GM18868 (cell line): Measurements from ENCODE around the gene DLG1.
"Not testable (repeated sequence)": the region's sequence is repeated elsewhere in the genome, so short reads cannot be mapped to it uniquely, and the experiment has no call there.

Source experiments
- ATAC-seq: cut with Tn5 transposase; IDR thresholded peaks from one replicate; pipeline ENCODE4 v1.9.1; 2021; ENCODE audit warnings: mild to moderate bottlenecking, moderate library complexity; ENCODE audit not compliant: unreplicated experiment

DLG1 gene

GRCh38 chr3:197292083-197292646 is 6.2 kb downstream of the DLG1 start:
- ATAC-seq: no peak

DNA sequence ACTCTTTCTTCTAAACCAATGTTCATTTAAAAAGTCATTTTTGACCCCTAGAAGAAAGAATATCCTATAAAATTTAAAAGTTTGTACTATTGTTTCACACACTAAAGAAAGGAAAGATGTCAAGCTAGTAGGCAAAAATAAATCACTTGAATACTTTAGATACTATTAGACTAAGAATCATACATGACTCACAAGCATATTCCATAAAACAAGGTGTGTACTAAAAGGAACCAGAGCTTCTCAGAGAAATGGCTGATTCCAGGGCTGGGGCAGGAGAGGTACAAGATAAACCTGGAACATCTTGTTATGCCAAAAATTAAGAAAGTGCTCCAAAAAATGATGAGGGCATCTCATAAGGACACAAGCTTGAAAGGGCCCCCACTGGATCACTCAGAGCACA is 8.7 kb downstream of the DLG1 start:
- no peak for ATAC-seq

GRCh38 chr3:197286678-197287077 is 11.7 kb downstream of the DLG1 start:
- no peak for ATAC-seq

- no peak for ATAC-seq
These were observed 12.9 kb downstream of the DLG1 start for GRCh38 chr3:197285557-197285956.

DNA sequence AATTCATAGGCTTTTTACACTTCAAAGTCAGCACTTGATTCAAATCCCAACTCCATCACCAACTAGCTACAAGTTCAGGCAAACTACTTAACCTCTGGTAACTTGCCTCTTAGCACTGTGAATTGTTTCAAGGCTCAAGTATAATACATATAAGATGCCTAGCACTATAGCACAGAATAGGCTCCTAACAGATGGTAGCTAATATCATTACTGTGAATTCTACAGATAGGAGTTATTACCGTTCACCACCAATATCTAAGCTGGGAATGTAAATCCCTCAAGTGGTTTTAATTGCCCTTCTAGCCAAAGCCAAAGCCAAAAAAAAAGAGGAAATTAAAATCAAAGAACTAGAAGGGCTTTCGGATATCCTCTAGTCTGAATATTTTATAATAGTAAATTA is 15.4 kb downstream of the DLG1 start:
- no peak for ATAC-seq

GRCh38 chr3:197281849-197282248 is 16.6 kb downstream of the DLG1 start:
- ATAC-seq: no peak

DNA sequence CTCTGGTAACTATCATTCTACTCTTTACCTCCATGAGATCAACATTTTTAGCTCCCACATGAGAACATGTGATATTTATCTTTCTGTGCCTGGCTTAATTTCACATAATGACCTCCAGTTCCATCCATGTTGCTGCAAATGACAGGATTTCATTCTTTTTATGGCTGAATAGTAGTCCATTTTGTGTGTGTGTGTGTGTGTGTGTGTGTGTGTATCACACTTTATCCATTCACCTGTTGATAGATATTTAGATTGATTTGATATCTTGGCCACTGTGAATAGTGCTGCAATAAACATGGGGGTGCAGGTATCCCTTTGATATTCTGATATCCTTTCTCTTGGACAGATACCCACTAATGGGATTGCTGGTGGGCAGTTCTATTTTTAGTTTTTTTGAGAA is 18.3 kb downstream of the DLG1 start:
- no peak for ATAC-seq

DNA sequence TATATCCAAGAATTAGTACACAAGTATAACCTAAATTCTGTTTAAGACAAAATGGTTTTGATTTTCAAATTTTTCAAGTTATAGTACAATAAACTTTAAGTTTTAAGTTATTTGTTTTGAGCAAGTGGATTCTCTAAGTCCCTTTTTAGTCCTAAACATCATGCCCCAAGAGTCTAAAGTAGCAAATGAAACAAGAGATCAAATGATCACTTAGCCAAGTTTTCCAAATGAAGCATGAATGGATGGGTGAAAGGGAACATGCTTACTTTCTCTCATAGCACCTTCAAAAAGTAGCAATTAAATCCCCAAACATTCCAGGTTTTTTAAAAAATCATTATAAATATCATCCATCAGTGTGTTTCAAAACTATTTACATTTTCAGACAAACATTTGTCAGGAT is 19.5 kb downstream of the DLG1 start:
- no peak for ATAC-seq

DNA sequence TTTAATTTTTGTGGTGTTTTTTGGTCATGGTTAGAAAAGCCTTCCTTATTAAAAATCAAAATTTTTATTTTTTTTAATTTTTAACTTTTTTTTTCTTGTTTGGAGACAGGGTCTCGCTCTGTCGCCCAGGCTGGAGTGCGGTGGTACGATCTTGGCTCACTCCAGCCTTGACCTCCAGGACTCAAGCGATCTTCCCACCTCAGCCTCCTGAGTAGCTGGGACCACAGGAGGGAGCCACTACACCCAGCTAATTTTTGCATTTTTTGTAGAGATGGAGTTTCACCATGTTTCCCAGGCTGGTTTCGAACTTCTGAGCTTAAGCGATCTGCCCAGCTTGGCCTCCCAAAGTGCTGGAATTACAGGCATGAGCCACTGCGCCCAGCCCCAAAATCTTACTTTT is 21.6 kb downstream of the DLG1 start:
- not testable (repeated sequence) for ATAC-seq

DNA sequence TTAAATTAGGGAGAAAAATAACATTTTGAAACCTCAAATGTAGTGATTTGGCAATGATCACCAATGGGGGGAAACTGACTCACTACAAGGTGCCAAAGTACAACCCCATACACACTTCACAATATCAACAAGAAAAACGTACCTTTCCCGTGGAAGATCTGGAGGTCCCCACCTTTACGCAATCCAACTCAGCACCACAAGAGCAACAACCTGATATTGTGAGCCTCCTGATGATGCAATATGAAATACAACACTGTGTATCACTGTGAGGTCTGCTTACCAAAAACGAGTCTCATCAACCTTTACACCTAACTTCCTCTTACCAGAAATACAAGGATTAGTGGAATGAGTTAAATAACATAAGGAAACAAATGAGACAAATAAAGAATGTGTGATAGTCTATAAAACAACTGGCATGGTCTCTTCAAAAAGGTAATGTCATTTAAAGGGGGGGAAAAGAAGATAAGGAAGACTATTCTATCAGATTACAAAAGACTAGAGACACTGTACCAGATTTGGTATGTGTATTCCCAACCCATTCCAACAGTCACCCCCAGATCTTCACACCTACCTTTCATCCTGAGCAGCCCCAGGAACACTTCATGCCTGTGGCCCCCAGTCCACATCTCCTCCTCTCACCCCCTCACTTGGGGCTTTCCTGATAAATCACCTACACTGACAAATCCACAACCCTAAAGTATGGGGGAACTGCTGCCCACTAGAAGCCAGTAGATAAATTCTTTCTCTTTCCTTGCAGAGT is 27.7 kb downstream of the DLG1 start:
- no peak for ATAC-seq

DNA sequence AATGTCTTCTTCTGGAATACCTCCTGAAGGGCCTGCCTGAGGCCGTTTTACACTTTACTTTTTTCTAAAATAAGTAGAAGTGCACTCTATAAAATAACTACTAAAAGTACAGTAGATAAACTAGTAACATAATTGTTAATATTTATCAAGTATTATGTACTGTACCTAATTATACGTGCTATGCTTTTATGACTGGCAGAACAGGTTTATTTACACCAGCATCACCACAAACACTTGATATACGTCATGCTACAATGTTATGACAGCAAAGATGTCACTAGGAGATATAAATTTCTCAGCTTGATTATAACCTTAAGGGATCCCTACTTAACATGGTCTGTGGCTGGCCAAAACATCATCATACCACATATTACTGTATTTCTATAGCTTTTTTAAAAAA is 29.4 kb downstream of the DLG1 start:
- ATAC-seq: no peak

GRCh38 chr3:197268294-197268693 is 30.1 kb downstream of the DLG1 start:
- no peak for ATAC-seq

DNA sequence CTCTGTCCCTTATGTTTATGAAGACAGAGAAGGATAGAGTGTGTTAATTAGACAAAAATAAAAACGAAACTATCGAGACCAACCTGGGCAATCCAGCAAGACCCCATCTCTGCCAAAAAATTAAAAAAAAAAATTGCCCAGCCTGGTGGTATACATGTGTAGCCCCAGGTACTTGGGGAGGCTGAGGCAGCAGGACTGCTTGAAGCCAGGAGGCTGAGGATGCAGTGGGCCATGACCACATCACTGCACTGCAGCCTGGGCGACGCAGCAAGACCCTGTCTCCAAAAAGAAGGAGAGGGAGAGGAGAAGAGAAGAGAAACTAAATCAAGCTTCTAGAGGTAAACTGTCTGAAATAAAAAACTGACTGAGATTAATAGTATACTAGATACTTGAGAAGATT is 32.1 kb downstream of the DLG1 start:
- ATAC-seq: no peak

DNA sequence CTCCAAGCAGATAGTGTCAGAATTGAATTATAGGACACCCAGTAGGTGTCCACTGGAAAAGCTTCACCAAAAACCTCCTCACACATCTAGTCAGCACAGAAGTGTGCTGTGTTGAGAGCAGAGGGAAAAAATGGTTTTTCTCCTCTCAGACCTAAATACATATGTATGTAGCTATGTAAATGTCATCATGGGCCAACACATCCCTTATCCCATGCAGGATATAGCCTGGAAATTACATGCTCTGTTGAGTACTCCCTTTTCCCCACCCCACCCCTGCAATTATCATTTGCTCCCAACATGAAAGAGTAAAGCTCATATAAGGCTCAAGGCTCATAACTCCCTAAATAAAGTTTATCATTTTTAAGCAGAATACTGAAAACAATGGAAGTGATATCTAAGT is 35.7 kb downstream of the DLG1 start:
- ATAC-seq: no peak

DNA sequence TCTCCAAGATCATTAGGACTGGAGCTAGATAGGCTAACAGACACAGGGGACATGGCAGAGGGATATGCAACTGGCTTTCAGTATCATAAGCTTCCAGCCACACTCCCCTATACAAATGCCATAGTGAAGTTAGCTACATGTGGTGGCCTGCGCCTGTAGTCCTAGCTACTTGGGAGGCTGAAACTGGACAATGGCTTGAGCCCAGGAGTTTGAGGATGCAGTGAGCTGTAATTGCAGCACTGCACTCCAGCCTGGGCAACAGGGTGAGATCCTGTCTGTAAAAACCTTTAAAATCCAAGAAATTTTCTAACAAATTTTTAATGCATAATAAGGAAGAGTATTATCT is 37.3 kb downstream of the DLG1 start:
- no peak for ATAC-seq

GRCh38 chr3:197260491-197261163 is 37.8 kb downstream of the DLG1 start:
- no peak for ATAC-seq

DNA sequence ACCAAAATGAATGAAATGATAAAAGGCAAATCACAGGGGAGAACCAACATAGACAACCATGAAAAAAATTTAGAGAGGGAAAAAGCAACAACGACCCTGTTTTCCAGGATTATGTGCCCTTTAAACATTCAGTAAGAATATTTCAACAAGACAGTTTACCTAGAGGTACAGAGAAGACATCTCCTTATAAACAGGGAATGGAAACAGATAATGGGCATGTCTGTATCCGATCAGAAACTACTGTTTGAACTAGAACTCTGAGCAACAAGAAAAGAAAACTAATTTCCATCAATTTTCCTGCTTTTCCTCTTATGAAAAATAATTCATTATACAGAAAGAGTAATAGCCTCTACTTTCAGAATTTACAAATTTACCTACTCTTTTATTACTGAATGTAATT is 39.3 kb downstream of the DLG1 start:
- ATAC-seq: no peak

- no peak for ATAC-seq
These were observed 40.1 kb downstream of the DLG1 start for GRCh38 chr3:197258168-197258755.

GRCh38 chr3:197257711-197258110 is 40.7 kb downstream of the DLG1 start:
- ATAC-seq: no peak

DNA sequence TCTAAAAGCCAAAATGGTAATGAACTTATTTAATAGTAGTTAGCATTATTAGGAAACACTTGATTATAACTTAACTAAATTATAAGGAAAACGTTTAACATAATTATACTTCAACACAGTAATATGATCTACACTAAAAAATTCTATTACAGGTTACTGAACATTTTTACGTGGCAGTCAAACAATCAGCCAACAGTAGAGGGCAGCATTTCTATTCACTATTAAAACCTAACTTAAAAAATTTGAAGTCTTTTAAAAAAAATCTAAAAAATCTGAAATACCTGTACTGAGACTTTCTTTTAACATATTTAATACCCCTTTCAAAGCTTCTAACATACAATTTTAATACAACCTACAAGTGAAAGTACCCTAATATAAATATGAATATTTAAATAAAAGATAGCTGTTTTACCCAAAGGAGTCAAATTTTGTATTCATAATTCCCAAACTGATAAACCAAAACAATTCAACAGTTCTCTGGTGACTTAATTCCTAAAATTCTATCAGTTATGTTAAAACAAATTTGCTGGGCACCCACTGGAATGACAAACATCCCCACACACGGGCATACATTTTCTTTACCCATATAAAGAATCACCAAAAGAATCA is 41.5 kb downstream of the DLG1 start:
- ATAC-seq: no peak

GRCh38 chr3:197256104-197256503 is 42.3 kb downstream of the DLG1 start:
- ATAC-seq: no peak
